ENCODE measurements around the gene DUSP6.

GRCh38 chr12:89354612-89355067 lies 2.3 kb upstream of the DUSP6 start:
- TF ChIP-seq CTCF (IDR thresholded peaks at IDR 0.05) (no peak), POLR2A (IDR thresholded peaks at IDR 0.05) (no peak)
